Vagina (tissue), 2 donors: ENCODE measurements around the gene KATNAL1.

Experiments
- POLR2A ChIP-seq, 2 donors: fragments of 450-650 bp; IDR thresholded peaks; one replicate each; pipeline ENCODE4 v1.6.1; 2017; ENCODE audit warnings: antibody characterized with exemption in 2 of 2, mild to moderate bottlenecking in 2 of 2, moderate library complexity in 2 of 2
- POLR2AphosphoS5 ChIP-seq, 2 donors: sonication (generic); formaldehyde crosslinking; IDR thresholded peaks; one replicate each; pipeline ENCODE4 v1.9.0; 2017; ENCODE audit warnings: antibody characterized with exemption in 2 of 2, mild to moderate bottlenecking in 2 of 2, low read depth in 1 of 2; ENCODE audit not compliant: insufficient read depth in 1 of 2

DNA sequence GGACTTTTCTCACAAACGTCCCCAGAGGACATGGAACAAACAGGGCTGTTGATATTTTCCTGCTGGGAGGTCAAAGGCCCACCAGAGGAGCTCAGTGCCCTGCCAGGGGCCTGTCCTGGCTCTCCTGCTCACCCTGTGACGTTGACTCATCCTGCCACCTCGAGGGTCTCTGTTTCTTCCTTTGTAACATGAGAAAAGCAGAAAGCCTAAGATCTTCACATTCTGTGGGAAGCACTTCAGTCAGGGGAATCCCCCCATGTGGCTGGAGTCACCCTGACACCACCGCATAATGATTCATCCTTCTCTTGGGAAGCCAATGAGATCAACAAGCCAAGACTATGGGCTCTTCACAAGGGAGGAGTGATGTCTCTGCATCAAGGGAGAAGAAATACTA, 147.9 kb downstream of the KATNAL1 start:
- TF ChIP-seq POLR2AphosphoS5 (IDR thresholded peaks at IDR 0.05; ENCODE audit: insufficient read depth in 1 of 2, low read depth in 1 of 2): peak in 1 of 2 donors; percentile 45
- no peak for TF ChIP-seq POLR2A (IDR thresholded peaks at IDR 0.05)
